NCI-H748 (cell line): ENCODE data around the gene DYRK1A.

Experiments used
- DNase-seq: peaks from one replicate; lab custom pipeline; 2025; ENCODE audit not compliant: unreplicated experiment; lab: John Stamatoyannopoulos, UW

DYRK1A gene

GRCh38 chr21:37475186-37475868, 108.8 kb downstream of the DYRK1A start:
- DNase-seq, result no peak

GRCh38 chr21:37478794-37479193, 112.2 kb downstream of the DYRK1A start:
- DNase-seq, result no peak

GRCh38 chr21:37483776-37484175, 117.2 kb downstream of the DYRK1A start:
- DNase-seq, result peak; percentile 6

GRCh38 chr21:37484535-37485474, 118.2 kb downstream of the DYRK1A start:
- DNase-seq, result no peak

- no peak for DNase-seq
Measured at GRCh38 chr21:37489553-37489952, 123.0 kb downstream of the DYRK1A start.

- no peak for DNase-seq
Measured at GRCh38 chr21:37490084-37490483, 123.5 kb downstream of the DYRK1A start.

GRCh38 chr21:37496972-37497371, 130.4 kb downstream of the DYRK1A start:
- no peak for DNase-seq

- DNase-seq, result no peak
Measured at GRCh38 chr21:37498664-37499063, 132.1 kb downstream of the DYRK1A start.

GRCh38 chr21:37502947-37503346, 136.4 kb downstream of the DYRK1A start:
- DNase-seq, result no peak

- DNase-seq, result no peak
Measured at GRCh38 chr21:37503848-37504467, 137.4 kb downstream of the DYRK1A start.

GRCh38 chr21:37505963-37506362, 139.4 kb downstream of the DYRK1A start:
- DNase-seq, result no peak

GRCh38 chr21:37507716-37508115, 141.1 kb downstream of the DYRK1A start:
- DNase-seq, result no peak

- DNase-seq, result no peak
Measured at GRCh38 chr21:37508341-37508740, 141.8 kb downstream of the DYRK1A start.

GRCh38 chr21:37509802-37510393, 143.3 kb downstream of the DYRK1A start:
- no peak for DNase-seq

- DNase-seq, result no peak
Measured at GRCh38 chr21:37511848-37512247, 145.3 kb downstream of the DYRK1A start.

GRCh38 chr21:37513383-37513782, 146.8 kb downstream of the DYRK1A start:
- DNase-seq, result no peak

GRCh38 chr21:37514038-37514667, 147.6 kb downstream of the DYRK1A start:
- no peak for DNase-seq

GRCh38 chr21:37516998-37517397, 150.4 kb downstream of the DYRK1A start:
- no peak for DNase-seq

GRCh38 chr21:37520801-37521200, 154.2 kb downstream of the DYRK1A start:
- no peak for DNase-seq

- DNase-seq, result no peak
Measured at GRCh38 chr21:37521658-37522057, 155.1 kb downstream of the DYRK1A start.
